WTC11 (cell line): ENCODE results near the gene SEC22A. TPM values are rescaled to one million over a fixed set of nuclear protein-coding genes. Genes with fewer than 3 reads are reported as not detected.

Experiments
- ARID4B ChIP-seq: sonication (generic); formaldehyde crosslinking; IDR thresholded peaks from 2 replicates; pipeline ENCODE4 v1.8.0; 2023; ENCODE audit warnings: missing genetic modification reagents, mild to moderate bottlenecking, borderline replicate concordance
- ATF1 ChIP-seq: sonication (generic); formaldehyde crosslinking; IDR thresholded peaks from 2 replicates; pipeline ENCODE4 v1.8.1; 2023; ENCODE audit warnings: mild to moderate bottlenecking, moderate library complexity, missing genetic modification reagents
- CREB1 ChIP-seq: sonication (generic); formaldehyde crosslinking; IDR thresholded peaks from 2 replicates; pipeline ENCODE4 v1.8.0; 2023; ENCODE audit warnings: mild to moderate bottlenecking, missing genetic modification reagents
- GABPB1 ChIP-seq: sonication (generic); formaldehyde crosslinking; IDR thresholded peaks from 2 replicates; pipeline ENCODE4 v1.8.1; 2023; ENCODE audit warnings: mild to moderate bottlenecking, missing genetic modification reagents
- HMGA2 ChIP-seq: fragments of 250-450 bp; sonication (Bioruptor Pico); IDR thresholded peaks from 2 replicates; pipeline ENCODE4 v1.4.0; 2021; ENCODE audit warnings: mild to moderate bottlenecking, moderate library complexity
- JAZF1 ChIP-seq: fragments of 250-450 bp; sonication (Bioruptor Pico); IDR thresholded peaks from 2 replicates; pipeline ENCODE4 v1.9.0; 2021; ENCODE audit warnings: moderate library complexity, mild to moderate bottlenecking, inconsistent platforms
- NFE2L1 ChIP-seq: sonication (generic); formaldehyde crosslinking; IDR thresholded peaks from 2 replicates; pipeline ENCODE4 v1.8.1; 2023; ENCODE audit warnings: missing genetic modification reagents
- NR2C2 ChIP-seq: sonication (generic); formaldehyde crosslinking; IDR thresholded peaks from 2 replicates; pipeline ENCODE4 v1.8.0; 2022; ENCODE audit warnings: mild to moderate bottlenecking, missing genetic modification reagents
- NR3C1 ChIP-seq: sonication (generic); formaldehyde crosslinking; conservative IDR thresholded peaks from 2 replicates; pipeline ENCODE4 v1.8.1; 2023; ENCODE audit warnings: low read depth, mild to moderate bottlenecking, missing genetic modification reagents
- PRRX2 ChIP-seq: fragments of 250-450 bp; sonication (Bioruptor Pico); IDR thresholded peaks from 2 replicates; pipeline ENCODE4 v1.8.0; 2021; ENCODE audit warnings: mild to moderate bottlenecking
- STAT6 ChIP-seq: sonication (generic); formaldehyde crosslinking; conservative IDR thresholded peaks from 2 replicates; pipeline ENCODE4 v1.8.1; 2023; ENCODE audit warnings: mild to moderate bottlenecking, low read depth, missing genetic modification reagents, moderate library complexity
- TCF7 ChIP-seq: sonication (generic); formaldehyde crosslinking; IDR thresholded peaks from 2 replicates; pipeline ENCODE4 v1.8.0; 2022; ENCODE audit warnings: mild to moderate bottlenecking, low read depth, missing genetic modification reagents, moderate library complexity
- ZNF232 ChIP-seq: sonication (generic); formaldehyde crosslinking; IDR thresholded peaks from 2 replicates; pipeline ENCODE4 v1.8.0; 2022; ENCODE audit warnings: mild to moderate bottlenecking, missing genetic modification reagents
- ZNF671 ChIP-seq: fragments of 250-450 bp; sonication (Bioruptor Pico); IDR thresholded peaks from 2 replicates; pipeline ENCODE4 v1.8.0; 2021; ENCODE audit warnings: mild to moderate bottlenecking
- total RNA-seq: library from RNA; stranded (reverse); gene quantifications from 3 replicates; pipeline ENCODE4 v1.2.3, GENCODE V29; 2021
- TF ChIP-seq, protein P1 (sequence below): fragments of 250-450 bp; sonication (Bioruptor Pico); IDR thresholded peaks from 2 replicates; pipeline ENCODE4 v1.9.0; 2021; ENCODE audit warnings: mild to moderate bottlenecking
- TF ChIP-seq, protein P2 (sequence below): sonication (generic); formaldehyde crosslinking; IDR thresholded peaks from 2 replicates; pipeline ENCODE4 v1.8.1; 2022; ENCODE audit warnings: low read depth, missing genetic modification reagents, borderline replicate concordance
- TF ChIP-seq, protein P3 (sequence below): sonication (generic); formaldehyde crosslinking; IDR thresholded peaks from 2 replicates; pipeline ENCODE4 v1.8.0; 2022; ENCODE audit warnings: mild to moderate bottlenecking, missing genetic modification reagents
- TF ChIP-seq, protein P4 (sequence below): sonication (generic); formaldehyde crosslinking; IDR thresholded peaks from 2 replicates; pipeline ENCODE4 v1.8.1; 2022; ENCODE audit warnings: low read depth, mild to moderate bottlenecking, moderate library complexity, missing genetic modification reagents, borderline replicate concordance
- TF ChIP-seq, protein P5 (sequence below): fragments of 200-600 bp; IDR thresholded peaks from 2 replicates; pipeline ENCODE4 v1.8.0; 2022; ENCODE audit warnings: antibody characterized with exemption

Gene SEC22A
- total RNA-seq, 1 experiment from 2014 or later: 12.6 TPM

DNA sequence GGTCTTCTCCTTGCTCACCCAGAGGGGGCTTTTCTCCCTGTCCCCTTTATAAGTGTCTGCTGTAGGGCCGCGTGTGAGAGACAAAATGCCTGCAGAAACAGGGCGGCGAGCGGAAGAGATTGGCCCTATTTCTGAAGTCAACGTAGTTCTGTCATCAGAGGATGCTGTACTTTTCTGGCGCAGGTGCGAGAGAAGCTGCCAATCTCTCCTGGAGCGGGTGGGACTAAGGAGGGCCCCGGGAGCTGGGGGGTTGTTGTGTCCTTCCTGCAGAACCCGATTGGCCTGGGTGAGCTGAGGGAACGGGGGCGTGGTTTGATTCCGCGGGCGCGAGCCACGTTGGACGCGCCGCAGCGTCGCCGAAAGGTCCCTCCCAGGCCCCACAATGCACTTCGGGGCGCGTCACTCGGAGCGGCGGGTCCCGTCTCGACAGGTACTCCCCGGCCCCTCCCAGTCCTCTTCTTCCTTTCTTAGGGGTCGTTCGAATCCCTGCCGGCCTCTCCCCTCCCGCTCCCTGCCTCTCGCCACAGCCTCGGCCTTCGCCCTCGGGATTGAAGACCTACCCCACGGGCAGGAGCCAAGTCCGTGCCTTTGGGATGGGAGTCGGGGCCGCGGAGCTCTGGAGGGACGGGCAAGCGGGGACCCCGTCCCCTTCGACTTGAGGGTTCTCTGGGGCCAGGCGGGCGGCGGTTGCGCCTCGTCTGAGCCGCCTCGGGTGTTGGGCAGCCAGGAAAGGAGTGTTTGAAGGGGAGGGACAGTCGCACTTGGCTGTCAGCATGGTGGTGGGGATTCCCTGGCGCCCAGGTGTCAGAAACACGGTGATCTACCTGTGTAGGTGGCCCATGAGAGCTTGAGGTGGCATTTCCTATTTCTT is at the start of gene SEC22A (continued):
- TF ChIP-seq TCF7 (CRISPR knock-in tag) (no peak), NR3C1 (CRISPR knock-in tag) (no peak), HMGA2 (CRISPR knock-in tag) (no peak), ATF1 (CRISPR knock-in tag) (no peak), PRRX2 (CRISPR knock-in tag) (no peak), ZNF671 (CRISPR knock-in tag) (no peak), CREB1 (0 out of 2 replicates have a peak, but pooled peaks have one; percentile 2), JAZF1 (CRISPR knock-in tag) (no peak), GABPB1 (CRISPR knock-in tag) (peak; percentile 27; the same call in 1 of the 2 replicates), NFE2L1 (CRISPR knock-in tag) (no peak), ARID4B (peak; percentile 27; the same call in 1 of the 2 replicates), NR2C2 (CRISPR knock-in tag) (no peak), ZNF232 (0 out of 2 replicates have a peak, but pooled peaks have one; percentile 45), STAT6 (CRISPR knock-in tag) (no peak)
- TF ChIP-seq, protein P1, sequence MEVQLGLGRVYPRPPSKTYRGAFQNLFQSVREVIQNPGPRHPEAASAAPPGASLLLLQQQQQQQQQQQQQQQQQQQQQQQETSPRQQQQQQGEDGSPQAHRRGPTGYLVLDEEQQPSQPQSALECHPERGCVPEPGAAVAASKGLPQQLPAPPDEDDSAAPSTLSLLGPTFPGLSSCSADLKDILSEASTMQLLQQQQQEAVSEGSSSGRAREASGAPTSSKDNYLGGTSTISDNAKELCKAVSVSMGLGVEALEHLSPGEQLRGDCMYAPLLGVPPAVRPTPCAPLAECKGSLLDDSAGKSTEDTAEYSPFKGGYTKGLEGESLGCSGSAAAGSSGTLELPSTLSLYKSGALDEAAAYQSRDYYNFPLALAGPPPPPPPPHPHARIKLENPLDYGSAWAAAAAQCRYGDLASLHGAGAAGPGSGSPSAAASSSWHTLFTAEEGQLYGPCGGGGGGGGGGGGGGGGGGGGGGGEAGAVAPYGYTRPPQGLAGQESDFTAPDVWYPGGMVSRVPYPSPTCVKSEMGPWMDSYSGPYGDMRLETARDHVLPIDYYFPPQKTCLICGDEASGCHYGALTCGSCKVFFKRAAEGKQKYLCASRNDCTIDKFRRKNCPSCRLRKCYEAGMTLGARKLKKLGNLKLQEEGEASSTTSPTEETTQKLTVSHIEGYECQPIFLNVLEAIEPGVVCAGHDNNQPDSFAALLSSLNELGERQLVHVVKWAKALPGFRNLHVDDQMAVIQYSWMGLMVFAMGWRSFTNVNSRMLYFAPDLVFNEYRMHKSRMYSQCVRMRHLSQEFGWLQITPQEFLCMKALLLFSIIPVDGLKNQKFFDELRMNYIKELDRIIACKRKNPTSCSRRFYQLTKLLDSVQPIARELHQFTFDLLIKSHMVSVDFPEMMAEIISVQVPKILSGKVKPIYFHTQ: no peak
- TF ChIP-seq, protein P2, sequence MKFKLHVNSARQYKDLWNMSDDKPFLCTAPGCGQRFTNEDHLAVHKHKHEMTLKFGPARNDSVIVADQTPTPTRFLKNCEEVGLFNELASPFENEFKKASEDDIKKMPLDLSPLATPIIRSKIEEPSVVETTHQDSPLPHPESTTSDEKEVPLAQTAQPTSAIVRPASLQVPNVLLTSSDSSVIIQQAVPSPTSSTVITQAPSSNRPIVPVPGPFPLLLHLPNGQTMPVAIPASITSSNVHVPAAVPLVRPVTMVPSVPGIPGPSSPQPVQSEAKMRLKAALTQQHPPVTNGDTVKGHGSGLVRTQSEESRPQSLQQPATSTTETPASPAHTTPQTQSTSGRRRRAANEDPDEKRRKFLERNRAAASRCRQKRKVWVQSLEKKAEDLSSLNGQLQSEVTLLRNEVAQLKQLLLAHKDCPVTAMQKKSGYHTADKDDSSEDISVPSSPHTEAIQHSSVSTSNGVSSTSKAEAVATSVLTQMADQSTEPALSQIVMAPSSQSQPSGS (CRISPR knock-in tag): no peak
- TF ChIP-seq, protein P3, sequence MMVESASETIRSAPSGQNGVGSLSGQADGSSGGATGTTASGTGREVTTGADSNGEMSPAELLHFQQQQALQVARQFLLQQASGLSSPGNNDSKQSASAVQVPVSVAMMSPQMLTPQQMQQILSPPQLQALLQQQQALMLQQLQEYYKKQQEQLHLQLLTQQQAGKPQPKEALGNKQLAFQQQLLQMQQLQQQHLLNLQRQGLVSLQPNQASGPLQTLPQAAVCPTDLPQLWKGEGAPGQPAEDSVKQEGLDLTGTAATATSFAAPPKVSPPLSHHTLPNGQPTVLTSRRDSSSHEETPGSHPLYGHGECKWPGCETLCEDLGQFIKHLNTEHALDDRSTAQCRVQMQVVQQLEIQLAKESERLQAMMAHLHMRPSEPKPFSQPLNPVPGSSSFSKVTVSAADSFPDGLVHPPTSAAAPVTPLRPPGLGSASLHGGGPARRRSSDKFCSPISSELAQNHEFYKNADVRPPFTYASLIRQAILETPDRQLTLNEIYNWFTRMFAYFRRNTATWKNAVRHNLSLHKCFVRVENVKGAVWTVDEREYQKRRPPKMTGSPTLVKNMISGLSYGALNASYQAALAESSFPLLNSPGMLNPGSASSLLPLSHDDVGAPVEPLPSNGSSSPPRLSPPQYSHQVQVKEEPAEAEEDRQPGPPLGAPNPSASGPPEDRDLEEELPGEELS (CRISPR knock-in tag): no peak; the same call in 1 of the 2 replicates
- TF ChIP-seq, protein P4, sequence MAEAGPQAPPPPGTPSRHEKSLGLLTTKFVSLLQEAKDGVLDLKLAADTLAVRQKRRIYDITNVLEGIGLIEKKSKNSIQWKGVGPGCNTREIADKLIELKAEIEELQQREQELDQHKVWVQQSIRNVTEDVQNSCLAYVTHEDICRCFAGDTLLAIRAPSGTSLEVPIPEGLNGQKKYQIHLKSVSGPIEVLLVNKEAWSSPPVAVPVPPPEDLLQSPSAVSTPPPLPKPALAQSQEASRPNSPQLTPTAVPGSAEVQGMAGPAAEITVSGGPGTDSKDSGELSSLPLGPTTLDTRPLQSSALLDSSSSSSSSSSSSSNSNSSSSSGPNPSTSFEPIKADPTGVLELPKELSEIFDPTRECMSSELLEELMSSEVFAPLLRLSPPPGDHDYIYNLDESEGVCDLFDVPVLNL: no peak
- TF ChIP-seq, protein P5, sequence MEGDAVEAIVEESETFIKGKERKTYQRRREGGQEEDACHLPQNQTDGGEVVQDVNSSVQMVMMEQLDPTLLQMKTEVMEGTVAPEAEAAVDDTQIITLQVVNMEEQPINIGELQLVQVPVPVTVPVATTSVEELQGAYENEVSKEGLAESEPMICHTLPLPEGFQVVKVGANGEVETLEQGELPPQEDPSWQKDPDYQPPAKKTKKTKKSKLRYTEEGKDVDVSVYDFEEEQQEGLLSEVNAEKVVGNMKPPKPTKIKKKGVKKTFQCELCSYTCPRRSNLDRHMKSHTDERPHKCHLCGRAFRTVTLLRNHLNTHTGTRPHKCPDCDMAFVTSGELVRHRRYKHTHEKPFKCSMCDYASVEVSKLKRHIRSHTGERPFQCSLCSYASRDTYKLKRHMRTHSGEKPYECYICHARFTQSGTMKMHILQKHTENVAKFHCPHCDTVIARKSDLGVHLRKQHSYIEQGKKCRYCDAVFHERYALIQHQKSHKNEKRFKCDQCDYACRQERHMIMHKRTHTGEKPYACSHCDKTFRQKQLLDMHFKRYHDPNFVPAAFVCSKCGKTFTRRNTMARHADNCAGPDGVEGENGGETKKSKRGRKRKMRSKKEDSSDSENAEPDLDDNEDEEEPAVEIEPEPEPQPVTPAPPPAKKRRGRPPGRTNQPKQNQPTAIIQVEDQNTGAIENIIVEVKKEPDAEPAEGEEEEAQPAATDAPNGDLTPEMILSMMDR: no peak
